ENCODE results near the gene RBM45. TPM values are rescaled to one million over a fixed set of nuclear protein-coding genes. Genes with fewer than 3 reads are reported as not detected.
A peak's percentile ranks its signal among the peaks of the same experiment; 100 is the strongest.
"Not testable (repeated sequence)": the region's sequence is repeated elsewhere in the genome, so short reads cannot be mapped to it uniquely, and the experiment has no call there.

Gene RBM45
- total RNA-seq, 1 donor from 2014 or later, result 19.7 TPM

- no peak for DNase-seq (ENCODE audit: low spot score, unreplicated experiment)
- TF ChIP-seq CTCF (IDR thresholded peaks at IDR 0.05; ENCODE audit: unreplicated experiment), result no peak
- no peak overlapping the region for H3K4me3 Mint-ChIP-seq (ENCODE audit: low read depth)
- no peaks in the 10 kb centered on the region for H3K36me3 Mint-ChIP-seq (ENCODE audit: insufficient read depth)
- H3K4me1 Mint-ChIP-seq (ENCODE audit: low read depth), result peaks cover 12% of the 10 kb centered on the region
- H3K27me3 Mint-ChIP-seq, result peaks cover 34% of the 10 kb centered on the region
- H3K27ac Mint-ChIP-seq, result no peak overlapping the region
- no peaks in the 10 kb centered on the region for H3K9me3 Mint-ChIP-seq (ENCODE audit: low read depth)
Measured at GRCh38 chr2:178075006-178075326, 37.3 kb upstream of the RBM45 start.

GRCh38 chr2:178076130-178076529 is 36.1 kb upstream of the RBM45 start:
- TF ChIP-seq CTCF (IDR thresholded peaks at IDR 0.05; ENCODE audit: unreplicated experiment), result no peak
- H3K9me3 Mint-ChIP-seq (ENCODE audit: low read depth), result no peaks in the 10 kb centered on the region
- no peak for DNase-seq (ENCODE audit: low spot score, unreplicated experiment)
- H3K27me3 Mint-ChIP-seq, result peaks cover 25% of the 10 kb centered on the region
- peaks cover 9% of the 10 kb centered on the region for H3K4me1 Mint-ChIP-seq (ENCODE audit: low read depth)
- no peak overlapping the region for H3K27ac Mint-ChIP-seq
- H3K4me3 Mint-ChIP-seq (ENCODE audit: low read depth), result no peak overlapping the region
- H3K36me3 Mint-ChIP-seq (ENCODE audit: insufficient read depth), result no peaks in the 10 kb centered on the region

GRCh38 chr2:178079279-178079678 is 33.0 kb upstream of the RBM45 start:
- H3K4me3 Mint-ChIP-seq (ENCODE audit: low read depth); H3K27me3 Mint-ChIP-seq; H3K9me3 Mint-ChIP-seq (ENCODE audit: low read depth); DNase-seq (ENCODE audit: low spot score, unreplicated experiment); H3K27ac Mint-ChIP-seq; H3K4me1 Mint-ChIP-seq (ENCODE audit: low read depth); H3K36me3 Mint-ChIP-seq (ENCODE audit: insufficient read depth): not testable (repeated sequence)

GRCh38 chr2:178082408-178083045 is 29.7 kb upstream of the RBM45 start:
- no peak overlapping the region for H3K4me3 Mint-ChIP-seq (ENCODE audit: low read depth)
- no peak overlapping the region for H3K27ac Mint-ChIP-seq
- no peaks in the 10 kb centered on the region for H3K4me1 Mint-ChIP-seq (ENCODE audit: low read depth)
- no peaks in the 10 kb centered on the region for H3K36me3 Mint-ChIP-seq (ENCODE audit: insufficient read depth)
- no peak for DNase-seq (ENCODE audit: low spot score, unreplicated experiment)
- no peak for TF ChIP-seq CTCF (IDR thresholded peaks at IDR 0.05; ENCODE audit: unreplicated experiment)
- H3K9me3 Mint-ChIP-seq (ENCODE audit: low read depth), result no peaks in the 10 kb centered on the region
- H3K27me3 Mint-ChIP-seq, result peaks cover 3% of the 10 kb centered on the region

GRCh38 chr2:178084273-178084672 is 28.0 kb upstream of the RBM45 start:
- TF ChIP-seq CTCF (IDR thresholded peaks at IDR 0.05; ENCODE audit: unreplicated experiment), result no peak
- no peaks in the 10 kb centered on the region for H3K9me3 Mint-ChIP-seq (ENCODE audit: low read depth)

GRCh38 chr2:178088774-178089270 is 23.4 kb upstream of the RBM45 start:
- Mint-ChIP-seq H3K4me3 (ENCODE audit: low read depth) (no peak overlapping the region), H3K9me3 (ENCODE audit: low read depth) (no peaks in the 10 kb centered on the region), H3K36me3 (ENCODE audit: insufficient read depth) (no peaks in the 10 kb centered on the region), H3K27ac (peak overlapping the region; percentile 0), H3K27me3 (no peaks in the 10 kb centered on the region), H3K4me1 (ENCODE audit: low read depth) (peaks cover 5% of the 10 kb centered on the region)
- TF ChIP-seq CTCF (IDR thresholded peaks at IDR 0.05; ENCODE audit: unreplicated experiment), result no peak
- DNase-seq (ENCODE audit: low spot score, unreplicated experiment), result no peak

More at GRCh38 chr2:178084273-178084672, 28.0 kb upstream of the RBM45 start:
- Mint-ChIP-seq H3K27me3 (no peaks in the 10 kb centered on the region), H3K27ac (no peak overlapping the region), H3K4me1 (ENCODE audit: low read depth) (peaks cover 5% of the 10 kb centered on the region), H3K4me3 (ENCODE audit: low read depth) (no peak overlapping the region), H3K36me3 (ENCODE audit: insufficient read depth) (no peaks in the 10 kb centered on the region)
- DNase-seq (ENCODE audit: low spot score, unreplicated experiment), result no peak
